ENCODE results near the gene CFAP299. TPM values are rescaled to one million over a fixed set of nuclear protein-coding genes. Genes with fewer than 3 reads are reported as not detected.

CFAP299 gene
- total and polyA plus RNA-seq, 2 experiments from 2014 or later, result not detected

DNA sequence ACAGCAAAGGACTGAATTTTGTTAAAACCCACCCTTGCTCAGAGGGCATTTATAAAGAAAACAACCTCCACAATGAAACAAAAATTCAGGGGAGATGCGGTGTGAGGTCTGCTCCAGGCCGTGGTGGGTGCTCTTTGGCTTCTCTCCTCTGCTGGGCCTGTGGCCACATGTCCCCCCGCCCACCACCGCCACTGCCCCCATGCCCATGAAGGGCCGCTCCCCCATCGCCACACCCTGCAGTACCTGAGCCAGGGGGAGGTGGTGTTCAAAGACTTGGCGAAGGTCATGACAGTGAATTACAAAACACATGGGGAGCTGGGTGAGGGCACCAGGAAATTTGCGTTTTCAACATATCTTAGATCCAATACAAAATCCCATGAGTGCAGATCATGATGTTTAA is 14.2 kb upstream of the CFAP299 start:
- WGBS (ENCODE audit: low lambda C conversion rate, missing lambda C conversion rate), result 93% methylated on average over 8 of the region's 8 CpGs
- no peaks in the 10 kb centered on the region for H3K36me3 ChIP-seq (replicated peaks; ENCODE audit: insufficient read depth, low read depth)
- no peak overlapping the region for H3K27ac ChIP-seq
- H3K27me3 ChIP-seq, result peaks cover 10% of the 10 kb centered on the region
- H3K4me3 ChIP-seq, result no peak overlapping the region
- H4K20me1 ChIP-seq (ENCODE audit: insufficient read depth, poor library complexity, severe bottlenecking), result no peaks in the 10 kb centered on the region
- TF ChIP-seq EZH2phosphoT487 (IDR thresholded peaks at IDR 0.05; ENCODE audit: low read depth, severe bottlenecking, unreplicated experiment) (no peak), EZH2 (IDR thresholded peaks at IDR 0.05; ENCODE audit: borderline replicate concordance) (no peak)
- TF ChIP-seq, protein P1, sequence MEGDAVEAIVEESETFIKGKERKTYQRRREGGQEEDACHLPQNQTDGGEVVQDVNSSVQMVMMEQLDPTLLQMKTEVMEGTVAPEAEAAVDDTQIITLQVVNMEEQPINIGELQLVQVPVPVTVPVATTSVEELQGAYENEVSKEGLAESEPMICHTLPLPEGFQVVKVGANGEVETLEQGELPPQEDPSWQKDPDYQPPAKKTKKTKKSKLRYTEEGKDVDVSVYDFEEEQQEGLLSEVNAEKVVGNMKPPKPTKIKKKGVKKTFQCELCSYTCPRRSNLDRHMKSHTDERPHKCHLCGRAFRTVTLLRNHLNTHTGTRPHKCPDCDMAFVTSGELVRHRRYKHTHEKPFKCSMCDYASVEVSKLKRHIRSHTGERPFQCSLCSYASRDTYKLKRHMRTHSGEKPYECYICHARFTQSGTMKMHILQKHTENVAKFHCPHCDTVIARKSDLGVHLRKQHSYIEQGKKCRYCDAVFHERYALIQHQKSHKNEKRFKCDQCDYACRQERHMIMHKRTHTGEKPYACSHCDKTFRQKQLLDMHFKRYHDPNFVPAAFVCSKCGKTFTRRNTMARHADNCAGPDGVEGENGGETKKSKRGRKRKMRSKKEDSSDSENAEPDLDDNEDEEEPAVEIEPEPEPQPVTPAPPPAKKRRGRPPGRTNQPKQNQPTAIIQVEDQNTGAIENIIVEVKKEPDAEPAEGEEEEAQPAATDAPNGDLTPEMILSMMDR (IDR thresholded peaks at IDR 0.05; ENCODE audit: poor library complexity), result no peak
- H2AFZ ChIP-seq, result no peak overlapping the region
- no peaks in the 10 kb centered on the region for H3K79me2 ChIP-seq
- H3K4me1 ChIP-seq (ENCODE audit: insufficient read depth), result no peaks in the 10 kb centered on the region
- H3K9me3 ChIP-seq (ENCODE audit: low read depth), result no peaks in the 10 kb centered on the region
- no peaks in the 10 kb centered on the region for H3K9me2 ChIP-seq (replicated peaks; ENCODE audit: insufficient read depth)
- H3K4me2 ChIP-seq, result no peak overlapping the region
- DNase-seq (ENCODE audit: low spot score), result no peak

- 76% methylated on average over 4 of the region's 4 CpGs for WGBS (ENCODE audit: low lambda C conversion rate, missing lambda C conversion rate)
- no peaks in the 10 kb centered on the region for H4K20me1 ChIP-seq (ENCODE audit: insufficient read depth, poor library complexity, severe bottlenecking)
- DNase-seq (ENCODE audit: low spot score), result no peak
- H2AFZ ChIP-seq, result no peak overlapping the region
- H3K27me3 ChIP-seq, result peaks cover 10% of the 10 kb centered on the region
- H3K27ac ChIP-seq, result no peak overlapping the region
- H3K4me2 ChIP-seq, result no peak overlapping the region
- H3K9me2 ChIP-seq (replicated peaks; ENCODE audit: insufficient read depth), result no peaks in the 10 kb centered on the region
- no peaks in the 10 kb centered on the region for H3K4me1 ChIP-seq (ENCODE audit: insufficient read depth)
- no peak overlapping the region for H3K4me3 ChIP-seq
- H3K79me2 ChIP-seq, result no peaks in the 10 kb centered on the region
- TF ChIP-seq EZH2 (IDR thresholded peaks at IDR 0.05; ENCODE audit: borderline replicate concordance) (no peak), EZH2phosphoT487 (IDR thresholded peaks at IDR 0.05; ENCODE audit: low read depth, severe bottlenecking, unreplicated experiment) (no peak)
- TF ChIP-seq, protein P1 (IDR thresholded peaks at IDR 0.05; ENCODE audit: poor library complexity), result no peak
- no peaks in the 10 kb centered on the region for H3K9me3 ChIP-seq (ENCODE audit: low read depth)
- H3K36me3 ChIP-seq (replicated peaks; ENCODE audit: insufficient read depth, low read depth), result no peaks in the 10 kb centered on the region
Measured at GRCh38 chr4:80321776-80322175, 13.8 kb upstream of the CFAP299 start.

GRCh38 chr4:80322716-80323115 is 12.8 kb upstream of the CFAP299 start:
- peak; percentile 13 for DNase-seq (ENCODE audit: low spot score)
- TF ChIP-seq, protein P1 (IDR thresholded peaks at IDR 0.05; ENCODE audit: poor library complexity), result peak; percentile 40
- TF ChIP-seq EZH2 (IDR thresholded peaks at IDR 0.05; ENCODE audit: borderline replicate concordance), result no peak

DNA sequence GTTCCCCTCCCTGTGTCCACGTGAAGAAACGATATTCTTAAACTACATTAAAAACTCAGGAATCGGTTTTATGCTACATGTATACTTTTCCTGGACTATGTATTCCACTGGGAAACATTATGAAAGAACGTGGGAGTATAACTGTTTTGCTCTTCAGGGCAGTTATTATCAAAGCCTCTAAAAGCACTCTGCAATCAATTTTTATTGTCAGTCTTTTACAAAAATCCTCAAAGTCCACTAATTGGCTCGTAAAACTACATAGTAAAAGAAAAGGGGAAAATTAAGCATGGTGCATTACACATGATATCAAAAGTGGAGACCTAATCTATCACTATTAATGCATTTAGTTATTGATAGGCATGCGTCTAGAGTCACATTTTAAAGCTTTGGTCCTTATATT is 11.4 kb upstream of the CFAP299 start:
- H3K4me1 ChIP-seq (ENCODE audit: insufficient read depth), result no peaks in the 10 kb centered on the region
- TF ChIP-seq EZH2phosphoT487 (IDR thresholded peaks at IDR 0.05; ENCODE audit: low read depth, severe bottlenecking, unreplicated experiment), result no peak
- TF ChIP-seq EZH2 (IDR thresholded peaks at IDR 0.05; ENCODE audit: borderline replicate concordance), result no peak
- H3K4me3 ChIP-seq, result no peak overlapping the region
- H2AFZ ChIP-seq, result no peak overlapping the region
- H3K36me3 ChIP-seq (replicated peaks; ENCODE audit: insufficient read depth, low read depth), result no peaks in the 10 kb centered on the region
- no peaks in the 10 kb centered on the region for H3K9me3 ChIP-seq (ENCODE audit: low read depth)
- no peaks in the 10 kb centered on the region for H3K79me2 ChIP-seq
- DNase-seq (ENCODE audit: low spot score), result no peak
- no peak overlapping the region for H3K27ac ChIP-seq
- no peaks in the 10 kb centered on the region for H4K20me1 ChIP-seq (ENCODE audit: insufficient read depth, poor library complexity, severe bottlenecking)
- H3K9me2 ChIP-seq (replicated peaks; ENCODE audit: insufficient read depth), result no peaks in the 10 kb centered on the region
- no peak overlapping the region for H3K4me2 ChIP-seq
- 55% methylated on average over 6 of the region's 6 CpGs for WGBS (ENCODE audit: low lambda C conversion rate, missing lambda C conversion rate)
- H3K27me3 ChIP-seq, result peaks cover 9% of the 10 kb centered on the region

More at GRCh38 chr4:80322716-80323115, 12.8 kb upstream of the CFAP299 start:
- Histone ChIP-seq H3K27me3 (peaks cover 7% of the 10 kb centered on the region), H3K79me2 (no peaks in the 10 kb centered on the region), H3K4me2 (no peak overlapping the region), H4K20me1 (ENCODE audit: insufficient read depth, poor library complexity, severe bottlenecking) (no peaks in the 10 kb centered on the region), H3K27ac (no peak overlapping the region), H3K9me3 (ENCODE audit: low read depth) (no peaks in the 10 kb centered on the region), H3K4me1 (ENCODE audit: insufficient read depth) (no peaks in the 10 kb centered on the region), H3K9me2 (replicated peaks; ENCODE audit: insufficient read depth) (no peaks in the 10 kb centered on the region), H2AFZ (no peak overlapping the region), H3K36me3 (replicated peaks; ENCODE audit: insufficient read depth, low read depth) (no peaks in the 10 kb centered on the region), H3K4me3 (no peak overlapping the region)
